ENCODE measurements around the gene NUFIP2.

DNA sequence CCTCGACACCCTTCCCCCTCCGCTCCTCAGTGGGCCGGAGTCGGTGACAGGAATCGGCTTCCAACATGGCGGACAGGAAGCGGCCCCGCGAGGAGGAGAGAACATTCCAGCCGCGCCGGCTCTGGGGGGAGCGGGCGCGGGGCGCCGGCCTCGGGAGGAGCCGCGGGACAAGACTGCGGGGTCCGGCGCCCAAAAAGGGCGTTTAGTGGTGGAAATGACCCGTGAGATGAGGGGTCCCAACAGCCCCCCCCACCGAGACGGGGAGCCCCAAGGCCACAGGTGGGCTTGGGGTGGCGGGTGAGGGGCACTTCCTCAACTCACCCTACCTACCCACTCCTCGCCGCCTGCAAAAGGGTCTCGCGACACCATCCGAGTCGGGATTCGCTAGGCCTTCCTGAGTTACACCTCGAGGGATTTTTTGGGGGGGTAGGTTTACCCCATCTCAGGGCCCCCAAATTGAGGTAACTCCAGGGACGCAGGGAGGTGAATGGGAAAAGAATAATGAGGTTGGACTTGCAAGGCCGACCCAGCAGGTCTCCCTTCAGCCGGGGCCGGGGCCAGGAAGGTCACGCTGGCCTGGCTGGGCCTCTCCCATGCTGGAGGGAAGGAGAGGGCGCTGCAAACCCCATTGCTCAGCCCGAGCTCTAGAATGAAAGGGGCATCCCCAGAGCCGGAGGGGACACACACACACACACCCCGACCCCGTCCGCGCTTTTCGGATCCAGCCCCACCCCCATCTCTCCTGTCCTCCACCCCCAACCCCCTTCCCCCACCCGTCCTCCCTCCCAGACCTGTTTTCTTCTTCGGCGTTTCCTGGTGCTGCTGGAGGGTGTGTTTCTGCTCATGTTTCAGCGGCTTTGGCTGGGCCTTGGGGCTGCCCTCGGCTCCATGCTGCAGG lies 707 bp downstream of the NUFIP2 start:
- TF ChIP-seq, protein P1, sequence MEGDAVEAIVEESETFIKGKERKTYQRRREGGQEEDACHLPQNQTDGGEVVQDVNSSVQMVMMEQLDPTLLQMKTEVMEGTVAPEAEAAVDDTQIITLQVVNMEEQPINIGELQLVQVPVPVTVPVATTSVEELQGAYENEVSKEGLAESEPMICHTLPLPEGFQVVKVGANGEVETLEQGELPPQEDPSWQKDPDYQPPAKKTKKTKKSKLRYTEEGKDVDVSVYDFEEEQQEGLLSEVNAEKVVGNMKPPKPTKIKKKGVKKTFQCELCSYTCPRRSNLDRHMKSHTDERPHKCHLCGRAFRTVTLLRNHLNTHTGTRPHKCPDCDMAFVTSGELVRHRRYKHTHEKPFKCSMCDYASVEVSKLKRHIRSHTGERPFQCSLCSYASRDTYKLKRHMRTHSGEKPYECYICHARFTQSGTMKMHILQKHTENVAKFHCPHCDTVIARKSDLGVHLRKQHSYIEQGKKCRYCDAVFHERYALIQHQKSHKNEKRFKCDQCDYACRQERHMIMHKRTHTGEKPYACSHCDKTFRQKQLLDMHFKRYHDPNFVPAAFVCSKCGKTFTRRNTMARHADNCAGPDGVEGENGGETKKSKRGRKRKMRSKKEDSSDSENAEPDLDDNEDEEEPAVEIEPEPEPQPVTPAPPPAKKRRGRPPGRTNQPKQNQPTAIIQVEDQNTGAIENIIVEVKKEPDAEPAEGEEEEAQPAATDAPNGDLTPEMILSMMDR (conservative IDR thresholded peaks at IDR 0.05; ENCODE audit: low read depth, low read length): no peak
- TF ChIP-seq EZH2 (IDR thresholded peaks at IDR 0.05; ENCODE audit: borderline replicate concordance, low read depth, low read length, poor library complexity, severe bottlenecking): no peak

Measured in A673 (cell line).